ENCODE measurements around the gene SLC25A12. TPM values are rescaled to one million over a fixed set of nuclear protein-coding genes. Genes with fewer than 3 reads are reported as not detected.
A peak's percentile ranks its signal among the peaks of the same experiment; 100 is the strongest.

Gene SLC25A12
- total and polyA plus RNA-seq, 10 of the 15 experiments (the other 5 are each of a cell fraction or from before 2014, with no cell fraction given) = 20.9 to 50.0 (median 33.0) TPM

DNA sequence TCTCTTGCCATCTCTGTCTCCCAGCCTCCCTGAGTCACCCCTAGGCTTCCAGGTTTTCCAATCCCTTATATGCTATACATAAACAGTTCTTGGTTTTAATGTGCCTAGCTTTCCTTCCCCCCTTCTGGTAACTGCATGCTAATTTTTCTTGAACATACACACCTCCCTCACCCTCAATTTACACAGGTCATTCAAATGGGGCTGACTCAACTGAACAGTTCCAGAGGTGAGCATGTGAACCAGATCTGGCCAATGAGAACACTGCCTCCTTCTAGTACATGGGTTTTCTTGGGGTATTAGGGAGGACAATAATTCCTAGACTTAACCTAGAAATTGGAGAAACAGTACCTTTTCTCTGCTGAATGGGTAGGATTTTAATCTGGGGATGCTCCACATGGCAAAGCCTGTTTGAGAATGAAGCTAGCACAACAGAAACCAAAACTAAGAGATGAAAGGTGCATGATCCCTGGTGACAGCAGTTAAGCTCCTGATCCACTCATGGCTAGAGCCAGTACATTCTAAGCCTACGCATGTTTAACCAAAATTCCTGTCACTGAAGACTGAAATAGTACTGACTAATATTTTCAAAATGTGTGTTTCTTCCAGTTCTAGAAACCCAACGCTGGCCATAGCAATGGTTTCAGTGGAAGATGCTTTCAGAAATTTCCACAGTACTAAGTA lies 11.8 kb downstream of the SLC25A12 start:
- ChIA-PET POLR2A (interaction anchor here (1.1 kb wide), 2 partner anchors 11 to 33 kb away, joined by 3 to 4 read pairs; no protein-coding TSS in a partner anchor), SMC1A (ENCODE audit: uncharacterized antibody, unreplicated experiment) (interaction anchor here (0.8 to 2.7 kb wide), 7 partner anchors 10 to 220 kb away, joined by 3 to 13 read pairs (median 3); partner anchors contain the start of genes DLX2, HAT1 and SLC25A12), CTCF (interaction anchor here (1.0 to 3.7 kb wide), 2 partner anchors 9 to 11 kb away, joined by 4 to 19 read pairs; partner anchors contain the start of gene SLC25A12), RAD21 (ENCODE audit: unreplicated experiment) (interaction anchor here (1.2 kb wide), 1 partner anchor 10 kb away, joined by 4 read pairs; no protein-coding TSS in a partner anchor)
- Histone ChIP-seq H3K4me2 (ENCODE audit: control insufficient read depth, insufficient read depth) (peak overlapping the region; percentile 56), H3K36me3 (ENCODE audit: control insufficient read depth in 2 of 2, insufficient read depth in 2 of 2, low read length in 1 of 2) (no peaks in the 10 kb centered on the region; a peak in 1 of 4 replicates), H3K4me1 (ENCODE audit: control insufficient read depth, insufficient read depth, low read length) (peaks cover 15% of the 10 kb centered on the region), H3K79me2 (ENCODE audit: control insufficient read depth, insufficient read depth, low read length) (peaks cover 13% of the 10 kb centered on the region), H3K9me3 (replicated peaks; ENCODE audit: control insufficient read depth, insufficient read depth, low read length) (no peaks in the 10 kb centered on the region), H3K4me3 (peak overlapping the region; percentile 48; the same call in 1 of the 2 replicates), H3K27me3 (replicated peaks in 1 of 2; ENCODE audit: control insufficient read depth in 2 of 2, insufficient read depth in 2 of 2, low read length in 1 of 2) (no peaks in the 10 kb centered on the region), H3K27ac (ENCODE audit: control insufficient read depth, insufficient read depth) (peak overlapping the region; percentile 20; the same call in 1 of the 2 replicates), H2AFZ (ENCODE audit: control insufficient read depth, low read depth, low read length) (no peak overlapping the region), H3K9ac (ENCODE audit: control insufficient read depth, insufficient read depth, low read length) (no peak overlapping the region), H4K20me1 (ENCODE audit: control insufficient read depth, insufficient read depth) (no peaks in the 10 kb centered on the region)
- ATAC-seq (peak; percentile 74), DNase-seq (ENCODE audit: low read depth, low spot score) (no peak), FAIRE-seq (no peak)
- 6% methylated on average over 2 of the region's 2 CpGs for WGBS (ENCODE audit: insufficient coverage, insufficient replicate concordance, low lambda C conversion rate, missing lambda C conversion rate)
- intact Hi-C loops (cut with micrococcal nuclease; ENCODE audit: unreplicated experiment) = no loop called here
- 0 out of 2 replicates have a peak, but pooled peaks have one; percentile 37 for TF ChIP-seq EED (IDR thresholded peaks at IDR 0.05; ENCODE audit: low read depth)
- TF ChIP-seq SIN3A (IDR thresholded peaks at IDR 0.05; ENCODE audit: low read depth, low read length) = no peak
- in situ Hi-C loops (cut with MboI) = no loop called here
- BruUV-seq (replicated peaks) = no TSS peak

DNA sequence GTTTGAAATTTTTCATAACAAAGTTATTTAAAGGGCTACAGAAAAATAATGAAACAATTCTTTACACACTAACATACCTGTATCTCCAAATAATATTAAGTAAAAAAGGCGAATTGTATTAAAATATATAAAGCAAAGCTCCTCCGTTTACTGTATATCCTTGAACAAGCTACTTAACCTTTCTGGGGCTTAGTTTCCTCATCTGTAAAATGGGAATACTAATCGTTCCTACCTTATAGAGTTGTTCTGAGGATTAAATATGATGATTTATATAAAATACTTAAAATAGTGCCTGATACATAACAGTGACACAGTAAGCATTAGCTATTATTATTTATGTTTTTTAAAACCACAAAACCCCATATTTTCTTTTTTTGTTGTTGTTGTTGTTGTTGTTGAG lies 13.3 kb downstream of the SLC25A12 start:
- DNase-seq (ENCODE audit: low read depth, low spot score) (no peak), ATAC-seq (no peak), FAIRE-seq (no peak)
- ChIA-PET POLR2A (interaction anchor here (1.1 kb wide), 1 partner anchor 13 kb away, joined by 3 read pairs; the partner anchor contains the start of gene SLC25A12), CTCF (interaction anchor here (1.2 to 3.7 kb wide), 2 partner anchors 12 to 174 kb away, joined by 3 to 19 read pairs; partner anchors contain the start of gene SLC25A12), RAD21 (ENCODE audit: unreplicated experiment) (interaction anchor here (1.2 kb wide), 1 partner anchor 11 kb away, joined by 4 read pairs; no protein-coding TSS in a partner anchor), SMC1A (ENCODE audit: uncharacterized antibody, unreplicated experiment) (interaction anchor here (1.4 to 2.1 kb wide), 2 partner anchors 10 to 12 kb away, joined by 3 to 11 read pairs; no protein-coding TSS in a partner anchor)
- no peaks in the 10 kb centered on the region for H3K27me3 ChIP-seq (replicated peaks in 1 of 2; ENCODE audit: control insufficient read depth in 2 of 2, insufficient read depth in 2 of 2, low read length in 1 of 2)
- peaks cover 15% of the 10 kb centered on the region for H3K79me2 ChIP-seq (ENCODE audit: control insufficient read depth, insufficient read depth, low read length)
- no peak overlapping the region for H3K4me3 ChIP-seq
- H4K20me1 ChIP-seq (ENCODE audit: control insufficient read depth, insufficient read depth) = no peaks in the 10 kb centered on the region
- H3K4me1 ChIP-seq (ENCODE audit: control insufficient read depth, insufficient read depth, low read length) = peaks cover 15% of the 10 kb centered on the region
- H3K9me3 ChIP-seq (replicated peaks; ENCODE audit: control insufficient read depth, insufficient read depth, low read length) = no peaks in the 10 kb centered on the region
- intact Hi-C loops (cut with micrococcal nuclease; ENCODE audit: unreplicated experiment) = no loop called here
- in situ Hi-C loops (cut with MboI) = no loop called here
- WGBS (ENCODE audit: insufficient coverage, insufficient replicate concordance, low lambda C conversion rate, missing lambda C conversion rate) = 98% methylated on average over 3 of the region's 3 CpGs
- H3K4me2 ChIP-seq (ENCODE audit: control insufficient read depth, insufficient read depth) = no peak overlapping the region
- no peak overlapping the region for H3K27ac ChIP-seq (ENCODE audit: control insufficient read depth, insufficient read depth)
- no peak overlapping the region for H3K9ac ChIP-seq (ENCODE audit: control insufficient read depth, insufficient read depth, low read length)
- no peaks in the 10 kb centered on the region; a peak in 1 of 4 replicates for H3K36me3 ChIP-seq (ENCODE audit: control insufficient read depth in 2 of 2, insufficient read depth in 2 of 2, low read length in 1 of 2)
- H2AFZ ChIP-seq (ENCODE audit: control insufficient read depth, low read depth, low read length) = no peak overlapping the region
- no TSS peak for BruUV-seq (replicated peaks)
- TF ChIP-seq MEF2A (IDR thresholded peaks at IDR 0.05; ENCODE audit: insufficient read depth, low read depth, low read length) (no peak), ZNF217 (IDR thresholded peaks at IDR 0.05) (no peak), RBBP5 (conservative IDR thresholded peaks at IDR 0.05) (no peak), CBX5 (IDR thresholded peaks at IDR 0.05; ENCODE audit: low read depth) (no peak), SMARCA5 (IDR thresholded peaks at IDR 0.05) (no peak), MYC (IDR thresholded peaks at IDR 0.05; ENCODE audit: insufficient read depth, insufficient read length, insufficient replicate concordance, low read length, severe bottlenecking) (no peak), NR2F1 (conservative IDR thresholded peaks at IDR 0.05) (no peak), ZNF384 (IDR thresholded peaks at IDR 0.05; ENCODE audit: borderline replicate concordance, low read depth, low read length) (no peak), POLR2AphosphoS5 (IDR thresholded peaks at IDR 0.05; ENCODE audit: low read length) (no peak), SUZ12 (IDR thresholded peaks at IDR 0.05; ENCODE audit: unreplicated experiment) (no peak)
- TF ChIP-seq, protein P1, sequence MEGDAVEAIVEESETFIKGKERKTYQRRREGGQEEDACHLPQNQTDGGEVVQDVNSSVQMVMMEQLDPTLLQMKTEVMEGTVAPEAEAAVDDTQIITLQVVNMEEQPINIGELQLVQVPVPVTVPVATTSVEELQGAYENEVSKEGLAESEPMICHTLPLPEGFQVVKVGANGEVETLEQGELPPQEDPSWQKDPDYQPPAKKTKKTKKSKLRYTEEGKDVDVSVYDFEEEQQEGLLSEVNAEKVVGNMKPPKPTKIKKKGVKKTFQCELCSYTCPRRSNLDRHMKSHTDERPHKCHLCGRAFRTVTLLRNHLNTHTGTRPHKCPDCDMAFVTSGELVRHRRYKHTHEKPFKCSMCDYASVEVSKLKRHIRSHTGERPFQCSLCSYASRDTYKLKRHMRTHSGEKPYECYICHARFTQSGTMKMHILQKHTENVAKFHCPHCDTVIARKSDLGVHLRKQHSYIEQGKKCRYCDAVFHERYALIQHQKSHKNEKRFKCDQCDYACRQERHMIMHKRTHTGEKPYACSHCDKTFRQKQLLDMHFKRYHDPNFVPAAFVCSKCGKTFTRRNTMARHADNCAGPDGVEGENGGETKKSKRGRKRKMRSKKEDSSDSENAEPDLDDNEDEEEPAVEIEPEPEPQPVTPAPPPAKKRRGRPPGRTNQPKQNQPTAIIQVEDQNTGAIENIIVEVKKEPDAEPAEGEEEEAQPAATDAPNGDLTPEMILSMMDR (IDR thresholded peaks at IDR 0.05 in 2 of 3, conservative IDR thresholded peaks at IDR 0.05 in 1 of 3; ENCODE audit: control insufficient read depth in 2 of 3, extremely low read depth in 1 of 3, insufficient read depth in 1 of 3, low read depth in 3 of 3, low read length in 3 of 3) = no peak
- TF ChIP-seq, protein P2, sequence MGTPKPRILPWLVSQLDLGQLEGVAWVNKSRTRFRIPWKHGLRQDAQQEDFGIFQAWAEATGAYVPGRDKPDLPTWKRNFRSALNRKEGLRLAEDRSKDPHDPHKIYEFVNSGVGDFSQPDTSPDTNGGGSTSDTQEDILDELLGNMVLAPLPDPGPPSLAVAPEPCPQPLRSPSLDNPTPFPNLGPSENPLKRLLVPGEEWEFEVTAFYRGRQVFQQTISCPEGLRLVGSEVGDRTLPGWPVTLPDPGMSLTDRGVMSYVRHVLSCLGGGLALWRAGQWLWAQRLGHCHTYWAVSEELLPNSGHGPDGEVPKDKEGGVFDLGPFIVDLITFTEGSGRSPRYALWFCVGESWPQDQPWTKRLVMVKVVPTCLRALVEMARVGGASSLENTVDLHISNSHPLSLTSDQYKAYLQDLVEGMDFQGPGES (IDR thresholded peaks at IDR 0.05) = no peak
